ENCODE data around the gene RPS3. TPM values are rescaled to one million over a fixed set of nuclear protein-coding genes. Genes with fewer than 3 reads are reported as not detected.
"Not testable (repeated sequence)": the region's sequence is repeated elsewhere in the genome, so short reads cannot be mapped to it uniquely, and the experiment has no call there.

RPS3 gene
- total RNA-seq, 1 donor from 2014 or later = 2,045 TPM

GRCh38 chr11:75351791-75352587, 47.3 kb upstream of the RPS3 start:
- Histone ChIP-seq H3K27me3 (ENCODE audit: control insufficient read depth, insufficient read depth, low read length) (no peaks in the 10 kb centered on the region), H3K4me3 (ENCODE audit: low read depth, low read length) (peak overlapping the region; percentile 53), H3K36me3 (ENCODE audit: control insufficient read depth, insufficient read depth, low read length) (no peaks in the 10 kb centered on the region)
- TF ChIP-seq, protein P1, sequence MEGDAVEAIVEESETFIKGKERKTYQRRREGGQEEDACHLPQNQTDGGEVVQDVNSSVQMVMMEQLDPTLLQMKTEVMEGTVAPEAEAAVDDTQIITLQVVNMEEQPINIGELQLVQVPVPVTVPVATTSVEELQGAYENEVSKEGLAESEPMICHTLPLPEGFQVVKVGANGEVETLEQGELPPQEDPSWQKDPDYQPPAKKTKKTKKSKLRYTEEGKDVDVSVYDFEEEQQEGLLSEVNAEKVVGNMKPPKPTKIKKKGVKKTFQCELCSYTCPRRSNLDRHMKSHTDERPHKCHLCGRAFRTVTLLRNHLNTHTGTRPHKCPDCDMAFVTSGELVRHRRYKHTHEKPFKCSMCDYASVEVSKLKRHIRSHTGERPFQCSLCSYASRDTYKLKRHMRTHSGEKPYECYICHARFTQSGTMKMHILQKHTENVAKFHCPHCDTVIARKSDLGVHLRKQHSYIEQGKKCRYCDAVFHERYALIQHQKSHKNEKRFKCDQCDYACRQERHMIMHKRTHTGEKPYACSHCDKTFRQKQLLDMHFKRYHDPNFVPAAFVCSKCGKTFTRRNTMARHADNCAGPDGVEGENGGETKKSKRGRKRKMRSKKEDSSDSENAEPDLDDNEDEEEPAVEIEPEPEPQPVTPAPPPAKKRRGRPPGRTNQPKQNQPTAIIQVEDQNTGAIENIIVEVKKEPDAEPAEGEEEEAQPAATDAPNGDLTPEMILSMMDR (IDR thresholded peaks at IDR 0.05; ENCODE audit: insufficient read depth, low read length, poor library complexity, severe bottlenecking) = no peak
- DNase-seq (ENCODE audit: low read depth) = no peak

- Histone ChIP-seq H3K4me3 (ENCODE audit: low read depth, low read length) (no peak overlapping the region), H3K36me3 (ENCODE audit: control insufficient read depth, insufficient read depth, low read length) (no peaks in the 10 kb centered on the region), H3K27me3 (ENCODE audit: control insufficient read depth, insufficient read depth, low read length) (no peaks in the 10 kb centered on the region)
- no peak for DNase-seq (ENCODE audit: low read depth)
- TF ChIP-seq, protein P1 (IDR thresholded peaks at IDR 0.05; ENCODE audit: insufficient read depth, low read length, poor library complexity, severe bottlenecking) = no peak
These were observed 46.6 kb upstream of the RPS3 start for GRCh38 chr11:75352588-75353206.

DNA sequence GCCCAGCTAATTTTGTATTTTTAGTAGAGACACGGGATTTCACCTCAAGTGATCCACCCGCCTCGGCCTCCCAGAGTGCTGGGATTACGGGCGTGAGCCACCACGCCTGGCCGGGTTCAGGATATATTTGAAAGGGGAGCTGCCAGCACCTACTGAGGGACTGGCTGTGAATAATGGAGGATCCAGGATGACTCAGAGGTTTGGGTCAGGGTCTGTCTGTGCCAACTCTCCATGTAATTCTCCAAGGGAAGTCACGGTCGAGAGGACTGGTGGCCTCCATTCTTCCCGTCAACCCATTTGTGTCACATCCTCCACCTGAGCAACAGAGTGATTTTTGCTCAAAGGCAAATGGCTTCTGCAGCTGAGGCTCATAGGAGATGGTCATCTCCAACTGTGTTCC, 44.3 kb upstream of the RPS3 start:
- TF ChIP-seq, protein P1 (IDR thresholded peaks at IDR 0.05; ENCODE audit: insufficient read depth, low read length, poor library complexity, severe bottlenecking) = no peak
- Histone ChIP-seq H3K4me3 (ENCODE audit: low read depth, low read length) (no peak overlapping the region), H3K27me3 (ENCODE audit: control insufficient read depth, insufficient read depth, low read length) (no peaks in the 10 kb centered on the region), H3K36me3 (ENCODE audit: control insufficient read depth, insufficient read depth, low read length) (no peaks in the 10 kb centered on the region)
- DNase-seq (ENCODE audit: low read depth) = no peak

DNA sequence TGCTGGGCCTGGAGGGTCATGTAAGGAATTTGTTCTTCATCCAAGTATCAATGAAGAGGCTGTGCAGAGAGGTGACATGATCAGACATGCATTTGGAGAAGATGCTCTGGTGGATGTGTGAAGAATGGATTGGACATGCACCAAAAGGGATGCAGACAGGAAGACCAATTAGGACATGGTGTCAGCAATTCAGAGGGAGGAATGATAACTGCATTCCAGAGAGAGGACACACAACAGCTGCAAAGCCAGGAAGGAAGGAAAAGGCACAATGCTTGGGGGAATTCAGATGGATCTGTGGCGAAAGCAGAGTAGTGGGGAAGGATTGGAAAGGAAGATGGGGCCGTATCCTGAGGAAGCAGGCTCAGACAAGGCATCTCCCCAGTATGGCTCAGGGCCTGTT, 42.7 kb upstream of the RPS3 start:
- H3K36me3 ChIP-seq (ENCODE audit: control insufficient read depth, insufficient read depth, low read length) = no peaks in the 10 kb centered on the region
- no peaks in the 10 kb centered on the region for H3K27me3 ChIP-seq (ENCODE audit: control insufficient read depth, insufficient read depth, low read length)
- H3K4me3 ChIP-seq (ENCODE audit: low read depth, low read length) = no peak overlapping the region
- TF ChIP-seq, protein P1 (IDR thresholded peaks at IDR 0.05; ENCODE audit: insufficient read depth, low read length, poor library complexity, severe bottlenecking) = no peak
- no peak for DNase-seq (ENCODE audit: low read depth)

DNA sequence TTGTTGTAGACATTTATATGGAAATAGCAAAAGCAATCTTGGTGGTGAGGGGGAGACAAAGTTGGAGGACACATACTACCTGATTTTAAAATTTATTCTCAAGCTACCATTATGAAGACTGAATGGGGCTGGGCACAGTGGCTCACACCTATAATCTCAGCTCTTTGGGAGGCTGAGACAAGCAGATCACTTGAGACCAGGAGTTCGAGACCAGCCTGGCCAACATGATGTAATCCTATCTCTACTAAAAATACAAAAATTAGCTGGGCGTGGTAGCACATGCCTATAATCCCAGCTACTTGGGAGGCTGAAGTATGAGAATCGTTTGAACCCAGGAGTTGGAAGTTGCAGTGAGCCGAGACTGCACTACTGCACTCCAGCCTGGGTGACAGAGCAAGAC, 37.0 kb upstream of the RPS3 start:
- H3K4me3 ChIP-seq (ENCODE audit: low read depth, low read length); H3K27me3 ChIP-seq (ENCODE audit: control insufficient read depth, insufficient read depth, low read length); H3K36me3 ChIP-seq (ENCODE audit: control insufficient read depth, insufficient read depth, low read length); DNase-seq (ENCODE audit: low read depth): not testable (repeated sequence)

- H3K27me3 ChIP-seq (ENCODE audit: control insufficient read depth, insufficient read depth, low read length) = peaks cover 2% of the 10 kb centered on the region
- H3K36me3 ChIP-seq (ENCODE audit: control insufficient read depth, insufficient read depth, low read length) = no peaks in the 10 kb centered on the region
- no peak for DNase-seq (ENCODE audit: low read depth)
- TF ChIP-seq, protein P1 (IDR thresholded peaks at IDR 0.05; ENCODE audit: insufficient read depth, low read length, poor library complexity, severe bottlenecking) = no peak
- H3K4me3 ChIP-seq (ENCODE audit: low read depth, low read length) = no peak overlapping the region
These were observed 33.6 kb upstream of the RPS3 start for GRCh38 chr11:75365711-75366181.

DNA sequence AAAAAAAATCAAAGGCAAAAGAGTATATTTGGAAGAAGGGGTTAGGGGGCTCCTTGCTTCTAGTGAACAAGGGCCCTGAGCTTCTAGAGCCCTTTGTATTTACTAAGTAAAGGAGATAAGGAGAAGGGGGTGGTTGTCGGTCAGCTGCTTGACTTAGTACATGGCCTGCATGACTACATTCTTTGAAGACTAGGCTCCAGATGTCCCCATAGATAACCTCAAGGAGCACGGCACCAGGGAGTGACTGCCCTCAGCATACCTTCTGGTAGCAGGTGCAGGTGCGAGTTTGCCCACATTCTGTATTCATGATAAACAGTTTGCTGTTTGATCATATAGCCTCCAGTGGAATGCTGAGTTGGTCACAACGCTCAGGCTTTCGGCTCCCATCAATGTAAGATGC, 32.5 kb upstream of the RPS3 start:
- not testable (repeated sequence) for H3K27me3 ChIP-seq (ENCODE audit: control insufficient read depth, insufficient read depth, low read length); H3K36me3 ChIP-seq (ENCODE audit: control insufficient read depth, insufficient read depth, low read length); DNase-seq (ENCODE audit: low read depth); H3K4me3 ChIP-seq (ENCODE audit: low read depth, low read length)
